PC-9 (cell line): ENCODE data around the gene RNF4.

Source experiments
- EZH2 ChIP-seq: fragments of 200-600 bp; sonication (generic); IDR thresholded peaks from 2 replicates; pipeline ENCODE4 v1.8.0; 2017; ENCODE audit warnings: antibody characterized with exemption, low read depth
- TF ChIP-seq, protein P1 (sequence below): fragments of 200-600 bp; sonication (generic); conservative IDR thresholded peaks from 2 replicates; pipeline ENCODE4 v1.6.1; 2017; ENCODE audit warnings: mixed run types, antibody characterized with exemption, mild to moderate bottlenecking, moderate library complexity

GRCh38 chr4:2497931-2498330 lies 29.0 kb downstream of the RNF4 start:
- no peak for TF ChIP-seq EZH2
- TF ChIP-seq, protein P1, sequence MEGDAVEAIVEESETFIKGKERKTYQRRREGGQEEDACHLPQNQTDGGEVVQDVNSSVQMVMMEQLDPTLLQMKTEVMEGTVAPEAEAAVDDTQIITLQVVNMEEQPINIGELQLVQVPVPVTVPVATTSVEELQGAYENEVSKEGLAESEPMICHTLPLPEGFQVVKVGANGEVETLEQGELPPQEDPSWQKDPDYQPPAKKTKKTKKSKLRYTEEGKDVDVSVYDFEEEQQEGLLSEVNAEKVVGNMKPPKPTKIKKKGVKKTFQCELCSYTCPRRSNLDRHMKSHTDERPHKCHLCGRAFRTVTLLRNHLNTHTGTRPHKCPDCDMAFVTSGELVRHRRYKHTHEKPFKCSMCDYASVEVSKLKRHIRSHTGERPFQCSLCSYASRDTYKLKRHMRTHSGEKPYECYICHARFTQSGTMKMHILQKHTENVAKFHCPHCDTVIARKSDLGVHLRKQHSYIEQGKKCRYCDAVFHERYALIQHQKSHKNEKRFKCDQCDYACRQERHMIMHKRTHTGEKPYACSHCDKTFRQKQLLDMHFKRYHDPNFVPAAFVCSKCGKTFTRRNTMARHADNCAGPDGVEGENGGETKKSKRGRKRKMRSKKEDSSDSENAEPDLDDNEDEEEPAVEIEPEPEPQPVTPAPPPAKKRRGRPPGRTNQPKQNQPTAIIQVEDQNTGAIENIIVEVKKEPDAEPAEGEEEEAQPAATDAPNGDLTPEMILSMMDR: no peak
